Dermis blood vessel endothelial cell (primary cell): ENCODE results near the gene TUBG1. TPM values are rescaled to one million over a fixed set of nuclear protein-coding genes. Genes with fewer than 3 reads are reported as not detected.

ENCODE experiments used
- DNase-seq: peaks from one replicate; pipeline ENCODE4 v3.0.0; 2010
- total RNA-seq: library from RNA; depleted of rRNA; stranded (reverse); fragments of >200 nt; gene quantifications from 2 replicates; pipeline ENCODE4 v1.2.3, GENCODE V29; 2014

TUBG1 gene
- 27.6 and 62.5 TPM in 2 replicates for total RNA-seq

DNA sequence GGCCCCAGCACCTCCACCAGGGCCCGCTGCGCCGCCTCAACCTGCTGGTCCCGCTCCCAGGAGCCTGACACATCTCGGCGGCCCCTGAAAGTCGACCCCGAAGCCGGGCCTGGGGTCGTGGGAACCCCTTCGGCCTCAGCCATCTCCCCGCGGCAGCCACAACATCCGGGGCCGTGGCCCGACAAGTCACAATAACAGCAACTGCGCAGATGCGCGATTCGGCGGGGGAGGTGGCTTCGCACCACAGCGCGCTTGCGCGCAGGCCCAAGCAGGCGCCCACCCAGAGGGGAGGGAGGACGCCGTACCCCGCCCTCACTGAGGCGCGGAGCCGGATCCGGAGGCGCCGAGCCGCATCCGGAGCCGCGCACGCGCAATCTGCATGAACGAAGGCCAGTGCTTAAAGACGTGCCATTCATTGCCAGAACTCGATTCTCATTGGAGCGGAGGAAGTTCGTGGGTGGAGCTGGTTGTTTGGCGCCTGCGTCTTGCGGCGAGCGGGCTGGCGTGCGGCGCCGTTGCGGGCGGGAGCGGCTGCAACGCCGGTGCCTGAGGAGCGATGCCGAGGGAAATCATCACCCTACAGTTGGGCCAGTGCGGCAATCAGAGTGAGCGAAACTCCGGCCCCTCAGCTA, at the start of gene TUBG1, which contains the start of gene RETREG3:
TUBG1 (plus strand) TSS at position 502 of the 632 bp plus-strand sequence; CDS start at position 557, 55 bp downstream.
RETREG3 (minus strand) TSS at position 193 of the 632 bp plus-strand sequence; CDS start at position 143, 50 bp downstream.
- peak; percentile 99 for DNase-seq

DNA sequence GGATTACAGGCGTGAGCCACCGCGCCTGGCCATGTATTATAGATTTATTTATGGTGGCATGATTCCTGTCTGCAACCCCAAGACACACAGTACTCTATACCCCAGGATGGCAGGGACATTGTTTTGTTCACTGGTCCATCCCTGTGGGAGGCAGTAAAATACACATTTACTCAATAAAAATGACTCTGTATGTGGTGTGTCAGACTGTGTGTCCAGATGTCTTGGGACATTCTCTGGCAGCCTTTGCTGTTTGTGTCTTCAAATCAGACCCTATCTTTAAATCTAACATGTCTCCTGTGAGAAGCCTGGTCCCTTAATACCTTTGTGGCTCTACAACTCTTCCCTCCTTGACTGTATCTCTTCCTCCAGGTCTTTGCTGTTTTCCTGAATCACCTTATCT, 49.2 kb upstream of the TUBG1 start:
- no peak for DNase-seq

DNA sequence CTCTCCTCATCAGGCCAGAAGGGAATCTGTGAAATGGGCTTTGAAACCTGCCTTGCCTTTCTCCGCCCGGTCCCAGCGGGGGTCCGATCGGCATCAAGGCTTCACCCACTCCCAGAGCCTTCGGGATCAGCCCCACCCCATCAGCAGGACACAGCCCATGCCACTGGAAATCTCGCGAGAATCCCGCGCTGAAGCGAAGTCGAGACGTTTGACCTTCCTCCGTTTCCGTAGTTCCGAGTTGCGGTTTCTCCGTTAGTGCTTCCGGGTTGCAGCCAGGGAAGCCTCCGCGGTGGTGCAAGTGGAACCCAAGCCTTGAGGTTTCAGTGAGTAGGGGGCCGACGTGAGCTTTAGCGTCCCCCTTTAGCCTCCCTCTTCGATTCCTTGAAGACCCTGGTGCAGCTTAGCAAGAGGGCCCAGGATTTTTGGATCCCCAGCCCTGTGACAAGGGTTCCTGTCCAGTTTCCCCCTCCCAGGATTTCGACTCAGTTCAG, 47.5 kb upstream of the TUBG1 start, which contains the start of gene COASY:
COASY (plus strand) TSS at position 252 of the 491 bp plus-strand sequence. CDS start 475 bp downstream, outside the sequence.
- peak; percentile 99 for DNase-seq

DNA sequence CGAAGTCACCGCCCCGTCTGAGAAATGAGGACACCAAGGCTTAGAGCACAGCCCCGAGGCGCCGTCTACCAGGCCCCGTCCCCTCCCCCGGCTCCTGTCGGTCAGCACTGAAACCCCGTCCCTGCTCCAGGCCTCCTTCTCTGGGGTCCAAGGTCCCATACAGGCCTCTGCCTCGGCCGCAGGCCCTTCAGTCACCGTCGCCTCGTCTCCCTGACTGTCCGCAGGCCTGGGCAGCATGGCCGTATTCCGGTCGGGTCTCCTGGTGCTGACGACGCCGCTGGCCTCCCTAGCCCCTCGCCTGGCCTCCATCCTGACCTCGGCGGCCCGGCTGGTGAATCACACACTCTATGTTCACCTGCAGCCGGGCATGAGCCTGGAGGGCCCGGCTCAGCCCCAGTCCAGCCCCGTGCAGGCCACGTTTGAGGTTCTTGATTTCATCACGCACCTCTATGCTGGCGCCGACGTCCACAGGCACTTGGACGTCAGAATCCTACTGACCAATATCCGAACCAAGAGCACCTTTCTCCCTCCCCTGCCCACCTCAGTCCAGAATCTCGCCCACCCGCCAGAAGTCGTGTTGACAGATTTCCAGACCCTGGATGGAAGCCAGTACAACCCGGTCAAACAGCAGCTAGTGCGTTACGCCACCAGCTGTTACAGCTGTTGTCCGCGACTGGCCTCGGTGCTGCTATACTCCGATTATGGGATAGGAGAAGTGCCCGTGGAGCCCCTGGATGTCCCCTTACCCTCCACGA, 46.9 kb upstream of the TUBG1 start:
- no peak for DNase-seq

DNA sequence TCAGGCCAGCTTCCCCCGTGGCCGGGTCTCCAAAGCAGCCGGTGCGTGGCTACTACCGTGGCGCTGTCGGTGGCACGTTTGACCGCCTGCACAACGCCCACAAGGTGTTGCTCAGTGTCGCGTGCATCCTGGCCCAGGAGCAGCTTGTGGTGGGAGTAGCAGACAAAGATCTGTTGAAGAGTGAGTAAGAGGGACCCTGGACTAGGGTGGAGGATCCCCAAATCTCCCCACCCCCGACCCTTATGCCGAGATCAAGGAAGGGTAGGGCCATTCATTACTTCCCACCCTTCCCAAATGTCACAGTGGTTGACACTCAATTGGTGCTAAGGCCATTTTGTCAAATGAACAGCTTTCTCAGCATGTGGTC, 46.4 kb upstream of the TUBG1 start:
- DNase-seq = no peak

DNA sequence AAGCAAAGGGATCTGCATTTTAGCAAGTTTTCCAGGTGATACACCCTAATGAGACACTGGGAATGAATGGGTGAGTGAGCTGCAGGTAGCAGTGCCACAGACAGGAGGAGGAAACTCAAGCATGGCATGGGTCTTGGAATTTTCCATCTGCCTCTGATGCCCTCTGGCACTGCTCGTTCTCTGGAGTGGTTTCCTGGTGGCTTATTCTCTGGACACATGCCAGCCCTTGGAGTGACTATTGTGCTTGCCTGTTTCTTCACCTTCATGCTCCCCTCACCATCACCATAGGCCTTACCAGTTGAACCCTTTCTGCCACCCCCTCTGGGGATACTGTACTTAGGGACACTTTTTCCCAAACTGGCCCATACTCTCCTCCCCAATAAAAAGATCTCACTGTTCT, 45.9 kb upstream of the TUBG1 start:
- DNase-seq = peak; percentile 28

DNA sequence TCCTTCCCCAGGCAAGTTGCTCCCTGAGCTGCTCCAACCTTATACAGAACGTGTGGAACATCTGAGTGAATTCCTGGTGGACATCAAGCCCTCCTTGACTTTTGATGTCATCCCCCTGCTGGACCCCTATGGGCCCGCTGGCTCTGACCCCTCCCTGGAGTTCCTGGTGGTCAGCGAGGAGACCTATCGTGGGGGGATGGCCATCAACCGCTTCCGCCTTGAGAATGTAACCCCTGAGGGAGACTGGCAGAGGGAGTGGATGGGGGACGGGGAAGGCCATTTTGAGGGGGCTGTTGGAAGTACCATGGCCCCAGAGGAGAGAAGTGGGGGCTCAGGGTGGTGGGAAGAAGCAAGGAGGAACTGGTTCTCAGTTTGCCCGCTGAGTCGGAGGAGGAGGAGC, 45.5 kb upstream of the TUBG1 start:
- no peak for DNase-seq

DNA sequence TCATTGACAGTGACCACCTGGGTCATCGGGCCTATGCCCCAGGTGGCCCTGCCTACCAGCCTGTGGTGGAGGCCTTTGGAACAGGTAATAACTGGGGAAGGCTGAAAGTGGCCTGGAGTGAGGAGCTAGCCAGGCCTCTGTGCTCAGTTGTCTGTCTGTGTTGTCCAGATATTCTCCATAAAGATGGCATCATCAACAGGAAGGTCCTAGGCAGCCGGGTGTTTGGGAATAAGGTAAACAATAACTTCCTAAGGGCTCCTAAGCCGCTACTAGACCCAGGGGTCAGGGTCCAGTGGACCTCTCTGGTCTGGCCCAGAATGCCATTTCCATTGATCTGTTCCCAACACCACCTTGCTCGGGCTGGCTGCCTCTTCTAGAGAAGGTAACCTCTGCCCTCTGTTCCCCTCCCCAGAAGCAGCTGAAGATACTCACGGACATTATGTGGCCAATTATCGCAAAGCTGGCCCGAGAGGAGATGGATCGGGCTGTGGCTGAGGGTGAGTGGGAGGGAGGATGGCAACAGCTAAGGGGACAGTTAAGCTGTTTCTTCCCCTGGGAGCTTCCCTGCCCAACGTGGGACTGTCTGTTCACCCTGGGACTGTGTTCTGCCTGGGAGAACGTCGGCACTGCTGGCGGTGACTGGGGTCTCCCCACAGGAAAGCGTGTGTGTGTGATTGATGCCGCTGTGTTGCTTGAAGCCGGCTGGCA, 44.5 kb upstream of the TUBG1 start:
- no peak for DNase-seq

DNA sequence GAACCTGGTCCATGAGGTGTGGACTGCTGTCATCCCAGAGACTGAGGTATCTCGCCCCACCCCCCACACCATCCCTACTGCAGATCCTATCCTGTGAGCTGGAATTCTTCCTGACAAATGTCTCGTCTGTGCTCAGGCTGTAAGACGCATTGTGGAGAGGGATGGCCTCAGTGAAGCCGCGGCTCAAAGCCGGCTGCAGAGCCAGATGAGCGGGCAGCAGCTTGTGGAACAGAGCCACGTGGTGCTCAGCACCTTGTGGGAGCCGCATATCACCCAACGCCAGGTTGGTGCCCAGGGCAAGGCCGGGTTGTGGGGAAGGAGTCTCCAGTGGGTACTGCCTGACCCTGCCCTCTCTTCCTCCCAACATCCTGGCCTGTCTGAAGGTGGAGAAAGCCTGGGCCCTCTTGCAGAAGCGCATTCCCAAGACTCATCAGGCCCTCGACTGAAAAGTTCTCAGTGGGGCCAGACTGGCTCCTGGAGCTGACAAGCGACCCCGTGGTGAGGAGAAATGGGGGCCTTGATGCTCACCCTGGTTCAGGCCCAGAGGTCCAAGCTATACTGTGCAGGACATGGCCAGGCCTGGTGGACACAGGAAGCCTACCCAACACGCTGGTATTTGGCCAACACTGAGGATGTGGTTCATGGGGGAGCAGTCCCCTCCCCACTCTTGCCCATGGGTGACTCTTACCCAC, 43.8 kb upstream of the TUBG1 start:
- no peak for DNase-seq

DNA sequence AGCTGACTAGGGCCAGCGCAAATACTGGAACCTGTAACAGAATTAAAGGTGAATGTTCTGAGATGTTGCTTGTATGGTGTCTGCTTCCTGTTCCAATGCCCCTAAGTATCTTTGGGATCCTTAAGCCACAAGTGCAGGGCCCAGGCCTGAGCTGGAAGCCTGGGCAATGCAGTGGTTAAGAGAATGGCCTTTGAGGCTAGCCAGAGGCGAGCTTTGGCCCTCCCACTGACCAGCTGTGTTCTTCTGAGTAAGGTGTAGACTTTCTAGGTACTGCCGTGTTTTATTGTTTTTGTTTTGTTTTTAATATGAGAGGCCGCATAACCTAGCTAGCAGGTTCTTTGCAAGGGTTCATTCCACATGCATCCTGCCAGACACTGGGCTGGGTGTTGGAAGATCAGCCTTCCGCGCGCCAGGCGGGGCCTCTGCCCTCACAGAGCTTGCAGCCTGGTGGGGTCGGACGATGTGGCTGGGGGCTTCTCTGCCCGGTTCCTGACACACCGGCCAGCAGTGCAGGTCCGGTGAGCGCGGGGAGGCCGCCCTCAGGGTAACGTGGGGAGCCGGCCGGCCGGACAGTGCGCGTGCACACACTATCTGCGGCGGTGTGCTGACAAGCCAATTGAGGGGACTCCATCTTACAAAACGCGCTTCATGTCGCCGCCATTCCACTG, 43.1 kb upstream of the TUBG1 start:
- no peak for DNase-seq

DNA sequence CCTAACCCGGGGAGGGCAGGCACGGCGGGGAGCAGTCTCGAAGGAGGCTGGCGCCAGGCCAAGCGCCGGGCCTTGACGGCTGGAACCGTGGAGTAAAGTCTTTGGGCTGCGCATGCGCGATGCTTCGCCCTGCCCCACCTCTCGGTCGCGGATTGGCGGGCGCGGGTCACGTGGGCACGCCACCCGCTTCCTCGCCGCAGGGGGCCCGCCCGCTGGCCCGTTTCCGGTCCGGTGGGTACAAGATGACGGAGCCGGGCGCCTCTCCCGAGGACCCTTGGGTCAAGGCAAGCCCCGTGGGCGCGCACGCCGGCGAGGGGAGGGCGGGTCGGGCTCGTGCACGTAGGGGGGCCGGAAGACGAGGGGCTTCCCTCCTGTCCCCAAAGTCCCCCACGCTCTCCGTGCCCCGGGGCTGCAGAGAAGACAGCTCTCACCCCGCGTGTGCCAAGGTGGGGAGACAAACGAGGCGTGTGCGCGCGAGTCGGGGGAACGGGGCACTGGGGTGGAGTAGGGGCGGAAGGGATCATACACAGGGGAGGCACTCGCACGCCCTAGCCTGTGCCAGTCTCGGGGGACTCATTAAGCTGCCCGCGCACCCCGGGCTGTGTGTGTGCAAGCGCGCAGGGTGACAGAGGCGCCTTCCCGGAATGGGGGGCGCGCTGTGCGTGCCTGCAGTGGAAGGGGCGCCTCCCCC, 42.5 kb upstream of the TUBG1 start, which contains the start of gene MLX:
MLX (plus strand) TSS at position 218 of the 691 bp plus-strand sequence; CDS start at position 243, 25 bp downstream.
- peak; percentile 93 for DNase-seq

DNA sequence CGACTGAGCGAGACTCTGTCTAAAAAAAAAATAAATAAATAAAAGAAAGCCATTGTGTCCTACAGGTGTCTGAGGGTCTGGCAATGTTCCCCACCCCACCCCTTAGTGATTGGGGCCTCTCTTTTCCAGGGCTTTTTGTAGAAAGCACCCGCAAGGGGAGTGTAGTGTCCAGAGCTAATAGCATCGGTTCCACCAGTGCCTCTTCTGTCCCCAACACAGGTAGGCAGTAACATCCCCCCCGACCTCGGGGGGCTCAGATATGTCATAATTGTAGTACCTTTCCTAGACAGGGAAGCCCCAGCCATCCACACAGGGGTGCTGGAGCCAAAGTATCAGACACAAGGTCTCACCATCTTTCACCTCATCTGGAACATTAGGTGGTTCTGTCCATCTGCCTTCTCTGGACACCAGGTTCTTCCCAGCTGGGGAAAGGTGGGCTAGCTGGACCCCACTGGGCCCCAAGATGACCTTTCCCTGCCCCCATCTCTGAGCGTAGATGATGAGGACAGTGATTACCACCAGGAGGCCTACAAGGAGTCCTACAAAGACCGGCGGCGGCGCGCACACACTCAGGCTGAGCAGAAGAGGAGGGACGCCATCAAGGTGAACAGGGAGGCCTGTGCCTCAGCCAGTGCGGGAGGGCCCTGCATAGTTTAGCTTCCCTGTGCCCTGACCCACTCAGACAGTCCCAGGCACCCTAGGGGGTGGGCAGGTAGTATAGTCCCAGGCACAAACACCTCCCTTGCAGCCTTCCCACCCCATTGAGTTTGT, 41.0 kb upstream of the TUBG1 start:
- DNase-seq = no peak

DNA sequence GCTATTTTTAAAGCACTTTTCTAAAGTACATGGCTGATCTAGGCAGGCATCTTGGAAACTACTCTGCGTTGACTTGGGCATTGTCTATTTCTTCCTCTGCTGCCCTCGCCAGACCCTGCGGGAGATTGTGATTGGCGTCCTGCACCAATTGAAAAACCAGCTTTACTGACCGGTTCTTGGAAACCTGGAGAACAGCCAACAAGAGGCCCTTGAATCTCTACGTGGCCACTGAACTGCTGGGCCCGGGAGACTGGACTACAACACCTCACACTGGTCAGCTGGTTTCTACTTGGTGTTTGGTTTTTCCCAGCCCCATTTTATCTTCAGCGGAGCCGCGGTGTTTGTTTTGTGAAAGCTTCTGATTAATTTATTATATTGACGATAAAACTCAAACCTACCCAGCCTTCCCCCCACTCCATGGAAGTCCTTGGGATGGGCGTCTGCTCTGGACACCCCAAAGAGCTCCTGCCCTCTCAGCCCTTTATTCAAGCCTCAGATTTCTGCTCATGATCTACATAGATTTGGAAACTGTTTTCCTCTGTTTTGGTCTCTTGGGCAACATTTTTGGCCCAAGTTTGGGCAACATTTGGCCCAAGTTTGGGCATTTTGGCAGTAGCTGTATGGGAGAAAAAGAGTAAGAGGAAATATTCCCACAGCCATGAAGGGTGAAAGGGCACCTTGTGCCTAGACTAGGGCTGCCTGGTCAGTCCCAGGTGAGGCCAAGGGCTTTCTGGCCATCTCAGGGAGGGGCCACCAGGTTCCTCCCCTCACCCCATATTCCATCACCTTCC, 37.9 kb upstream of the TUBG1 start:
- DNase-seq = peak; percentile 21

DNA sequence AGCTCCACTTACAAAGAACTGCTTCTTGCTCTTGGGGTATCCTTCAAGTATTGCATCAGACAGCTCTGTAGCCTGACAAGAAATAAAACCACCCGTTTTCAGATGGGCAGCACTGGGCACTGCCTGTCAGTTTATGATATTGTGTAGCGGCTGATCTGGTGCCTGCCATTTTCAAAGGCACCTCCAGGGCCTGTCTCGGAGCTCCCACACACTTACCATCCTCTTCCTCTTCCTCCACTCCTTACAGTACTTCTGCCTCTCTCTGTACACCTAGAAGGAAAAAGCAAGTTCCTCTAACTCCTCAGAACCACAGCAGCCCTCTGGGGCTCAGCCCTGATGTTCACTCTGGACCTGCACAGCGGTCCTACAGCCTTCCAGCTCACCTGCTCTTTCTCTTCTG, 36.4 kb upstream of the TUBG1 start:
- no peak for DNase-seq

DNA sequence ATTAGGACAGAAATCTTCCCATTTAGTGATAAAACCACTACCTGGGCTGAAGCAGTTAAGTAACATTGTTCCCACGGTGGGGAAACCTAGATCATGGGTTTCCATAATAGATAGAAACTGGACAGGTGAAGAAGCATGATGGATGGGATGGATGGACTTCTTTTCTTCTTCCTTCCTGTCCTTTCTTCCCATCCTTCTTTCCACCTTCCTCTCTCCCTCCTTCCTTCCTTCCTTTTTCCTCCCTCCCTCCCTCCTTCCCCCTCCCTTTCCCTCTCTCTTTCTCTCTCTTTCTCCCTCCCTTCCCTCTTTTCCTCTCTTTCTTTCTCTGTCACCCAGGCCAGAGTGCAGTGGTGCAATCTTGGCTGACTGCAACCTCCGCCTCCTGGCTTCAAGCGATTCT, 35.0 kb upstream of the TUBG1 start:
- DNase-seq = no peak

DNA sequence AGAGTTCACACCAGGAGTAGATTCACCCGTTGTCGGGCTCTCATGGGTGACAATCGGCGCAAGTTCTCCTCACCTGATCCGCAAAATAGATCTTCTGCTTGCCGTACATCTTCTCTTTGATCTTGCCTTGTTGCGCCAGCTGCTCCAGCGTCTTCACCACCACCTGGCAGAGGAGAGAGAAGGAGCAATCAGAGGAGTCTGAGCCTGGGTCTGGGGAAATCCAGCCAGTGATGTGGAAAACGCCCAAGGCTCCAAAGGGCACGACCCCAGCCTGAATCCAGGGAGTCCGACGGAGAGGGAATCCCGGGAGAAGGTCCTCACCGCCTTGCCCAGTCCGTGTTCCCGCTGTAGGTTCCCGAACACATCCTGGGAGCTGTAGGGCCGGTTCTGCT, 32.3 kb upstream of the TUBG1 start:
- peak; percentile 9 for DNase-seq

DNA sequence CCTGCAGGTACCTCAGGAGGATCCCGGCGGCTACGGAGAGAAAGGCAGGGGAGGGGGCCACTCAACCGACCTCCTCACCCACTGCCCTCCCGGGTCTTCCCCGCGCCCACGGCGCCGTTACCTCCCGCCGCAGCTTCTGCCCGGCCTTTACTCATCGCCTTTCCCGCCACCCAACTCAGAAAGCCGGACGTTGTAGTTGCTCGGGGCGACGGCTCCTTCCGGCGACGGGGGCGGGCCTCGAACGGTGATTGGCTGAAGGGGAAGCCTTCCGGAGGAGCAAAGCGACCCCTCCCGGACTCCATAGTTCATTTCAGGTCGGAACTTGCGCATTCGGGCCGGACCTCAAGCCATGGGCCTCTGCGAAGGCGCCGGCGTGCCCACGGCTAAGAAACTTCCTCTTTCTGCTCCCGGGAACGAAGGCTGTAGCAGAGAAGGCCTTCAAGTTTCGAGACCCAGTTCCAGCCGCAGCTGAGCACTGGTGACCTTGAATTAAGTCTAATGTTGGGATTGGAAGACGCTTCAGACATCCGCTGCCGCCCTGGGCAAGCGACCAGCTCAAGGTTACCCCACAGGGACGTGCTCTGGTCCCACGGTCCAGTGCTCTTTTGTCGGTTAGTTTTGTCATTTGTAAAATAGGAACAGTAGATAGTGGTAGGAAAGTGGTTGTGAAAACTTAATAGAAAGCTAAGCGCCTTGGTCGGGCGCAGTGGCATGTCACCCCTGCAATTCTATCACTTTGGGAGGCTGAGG, 31.8 kb upstream of the TUBG1 start, which contains the start of gene PSMC3IP:
PSMC3IP (minus strand) TSS at position 198 of the 750 bp plus-strand sequence; CDS start at position 155, 43 bp downstream.
- peak; percentile 96 for DNase-seq

DNA sequence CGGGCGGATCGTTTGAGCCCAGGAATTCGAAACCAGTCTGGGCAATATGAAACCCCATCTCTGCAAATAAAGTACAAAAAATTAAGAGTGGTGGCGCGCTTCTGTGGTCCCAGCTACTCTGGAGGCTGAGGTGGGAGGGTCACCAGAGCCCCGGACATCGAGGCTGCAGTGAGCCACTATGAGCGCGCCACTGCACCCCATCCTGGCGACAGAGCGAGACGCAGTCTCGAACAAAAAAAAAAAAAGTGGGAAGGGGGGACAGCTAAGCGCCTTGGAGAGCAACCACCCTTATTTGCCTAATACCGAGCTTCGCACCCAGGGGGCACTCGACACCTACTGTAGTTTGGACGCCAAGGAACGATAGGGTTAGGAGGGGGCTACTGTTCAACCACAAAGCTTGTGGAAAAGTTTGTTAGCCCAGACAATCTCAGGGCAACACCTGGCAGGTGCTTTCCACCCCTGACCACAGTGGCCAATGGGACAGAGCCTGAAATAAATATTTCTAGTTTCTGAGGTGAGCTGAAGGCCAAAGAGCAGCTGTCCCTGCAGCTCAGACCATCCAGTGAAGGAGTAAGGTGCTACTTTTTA, 31.1 kb upstream of the TUBG1 start:
- peak; percentile 87 for DNase-seq
